SU-DHL-6 (cell line): ENCODE results near the gene GRM8.

Experiments
- H2AFZ ChIP-seq: fragments of 200-600 bp; sonication (generic); 2 replicates; pipeline ENCODE4 v1.6.1; 2014; ENCODE audit warnings: low read depth, mild to moderate bottlenecking, moderate library complexity, mixed read lengths, antibody characterized with exemption, low read length; ENCODE audit not compliant: severe bottlenecking
- H3F3A ChIP-seq: fragments of 200-600 bp; shearing (Covaris generic); 2 replicates; pipeline ENCODE4 v1.6.0; 2016; ENCODE audit warnings: antibody characterized with exemption, mild to moderate bottlenecking; ENCODE audit not compliant: insufficient read depth
- H3K27ac ChIP-seq: fragments of 200-600 bp; sonication (generic); 2 replicates; pipeline ENCODE4 v1.5.1; 2016; ENCODE audit warnings: low read depth, mild to moderate bottlenecking, low read length, moderate library complexity, mixed read lengths
- H3K27me3 ChIP-seq: fragments of 200-600 bp; sonication (generic), shearing (Covaris generic); 2 replicates; pipeline ENCODE4 v1.6.0; 2014; ENCODE audit warnings: mild to moderate bottlenecking, low read length
- H3K36me3 ChIP-seq: fragments of 200-600 bp; sonication (generic); 2 replicates; pipeline ENCODE4 v1.6.1; 2014; ENCODE audit warnings: mild to moderate bottlenecking, low read length, mixed read lengths
- H3K4me2 ChIP-seq: fragments of 300-600, 200-600 bp; shearing (Covaris generic), sonication (generic); 2 replicates; pipeline ENCODE4 v1.6.0; 2014; ENCODE audit warnings: low read length, low read depth, mild to moderate bottlenecking; ENCODE audit not compliant: poor library complexity, severe bottlenecking
- H3K4me3 ChIP-seq: fragments of 200-600 bp; sonication (generic); 2 replicates; pipeline ENCODE4 v1.5.1; 2014; ENCODE audit warnings: antibody characterized with exemption, low read length, mild to moderate bottlenecking, mixed read lengths; ENCODE audit not compliant: insufficient read depth, poor library complexity, severe bottlenecking
- H3K79me2 ChIP-seq: fragments of 200-600 bp; sonication (generic); 2 replicates; pipeline ENCODE4 v1.6.1; 2014; ENCODE audit warnings: mild to moderate bottlenecking, low read length, moderate library complexity; ENCODE audit not compliant: insufficient read depth
- H3K9ac ChIP-seq: fragments of 200-600 bp; sonication (generic); 2 replicates; pipeline ENCODE4 v1.7.0; 2014; ENCODE audit warnings: mild to moderate bottlenecking, low read length
- H3K9me2 ChIP-seq: fragments of 200-600 bp; sonication (generic); replicated peaks from 2 replicates; pipeline ENCODE4 v1.6.1; 2014; ENCODE audit warnings: low read length; ENCODE audit not compliant: insufficient read depth
- H3K9me3 ChIP-seq: fragments of 200-600 bp; sonication (generic); 2 replicates; pipeline ENCODE4 v1.6.1; 2014; ENCODE audit warnings: low read length, mixed read lengths; ENCODE audit not compliant: insufficient read depth
- H4K20me1 ChIP-seq: fragments of 200-600 bp; sonication (generic); 2 replicates; pipeline ENCODE4 v1.6.1; 2014; ENCODE audit warnings: low read depth, mild to moderate bottlenecking, antibody characterized with exemption, low read length, moderate library complexity, mixed read lengths
- CTCF ChIP-seq: fragments of 200-600 bp; sonication (generic); IDR thresholded peaks from one replicate; pipeline ENCODE4 v1.5.1; 2017; ENCODE audit warnings: antibody characterized with exemption, mild to moderate bottlenecking, low read length, moderate library complexity; ENCODE audit not compliant: insufficient read depth, poor library complexity, severe bottlenecking
- EZH2phosphoT487 ChIP-seq: fragments of 200-600 bp; sonication (generic), shearing (Covaris generic); conservative IDR thresholded peaks from 2 replicates; pipeline ENCODE4 v1.6.1; 2018; ENCODE audit warnings: mild to moderate bottlenecking, antibody characterized with exemption, low read length, moderate library complexity, mixed read lengths

GRM8 gene

GRCh38 chr7:127018889-127019288, 233.9 kb downstream of the GRM8 start:
- H4K20me1 ChIP-seq, result no peaks in the 10 kb centered on the region
- no peaks in the 10 kb centered on the region for H3F3A ChIP-seq
- H2AFZ ChIP-seq, result no peak overlapping the region
- no peak overlapping the region for H3K4me3 ChIP-seq
- no peak overlapping the region for H3K27ac ChIP-seq
- no peaks in the 10 kb centered on the region for H3K79me2 ChIP-seq
- no peak overlapping the region for H3K9ac ChIP-seq
- no peaks in the 10 kb centered on the region for H3K27me3 ChIP-seq
- H3K36me3 ChIP-seq, result no peaks in the 10 kb centered on the region
- no peaks in the 10 kb centered on the region for H3K9me3 ChIP-seq
- TF ChIP-seq CTCF, result no peak
- no peak for TF ChIP-seq EZH2phosphoT487
- no peaks in the 10 kb centered on the region for H3K9me2 ChIP-seq
- no peak overlapping the region for H3K4me2 ChIP-seq

- no peak overlapping the region for H3K9ac ChIP-seq
- no peaks in the 10 kb centered on the region for H3K9me2 ChIP-seq
- H3K4me3 ChIP-seq, result no peak overlapping the region
- no peak for TF ChIP-seq CTCF
- no peak for TF ChIP-seq EZH2phosphoT487
- H3K9me3 ChIP-seq, result no peaks in the 10 kb centered on the region
- H3K36me3 ChIP-seq, result no peaks in the 10 kb centered on the region
- no peak overlapping the region for H3K4me2 ChIP-seq
- H3K79me2 ChIP-seq, result no peaks in the 10 kb centered on the region
- no peak overlapping the region for H2AFZ ChIP-seq
- no peaks in the 10 kb centered on the region for H4K20me1 ChIP-seq
- H3K27me3 ChIP-seq, result no peaks in the 10 kb centered on the region
- H3F3A ChIP-seq, result no peaks in the 10 kb centered on the region
- H3K27ac ChIP-seq, result no peak overlapping the region
Observed at GRCh38 chr7:127017196-127017595, 235.5 kb downstream of the GRM8 start.

- H3K4me3 ChIP-seq, result no peak overlapping the region
- H4K20me1 ChIP-seq, result no peaks in the 10 kb centered on the region
- no peaks in the 10 kb centered on the region for H3K27me3 ChIP-seq
- no peak for TF ChIP-seq CTCF
- no peak for TF ChIP-seq EZH2phosphoT487
- H3K9me2 ChIP-seq, result no peaks in the 10 kb centered on the region
- no peak overlapping the region for H2AFZ ChIP-seq
- H3K27ac ChIP-seq, result no peak overlapping the region
- H3K79me2 ChIP-seq, result no peaks in the 10 kb centered on the region
- H3K4me2 ChIP-seq, result no peak overlapping the region
- H3F3A ChIP-seq, result no peaks in the 10 kb centered on the region
- H3K36me3 ChIP-seq, result no peaks in the 10 kb centered on the region
- no peak overlapping the region for H3K9ac ChIP-seq
- H3K9me3 ChIP-seq, result no peaks in the 10 kb centered on the region
Observed at GRCh38 chr7:127000725-127001124, 252.0 kb downstream of the GRM8 start.
